GM12891 (cell line): Measurements from ENCODE around the gene GCNT2.

ENCODE experiments used
- POLR2A ChIP-seq: IDR thresholded peaks from 2 replicates; pipeline ENCODE4 v1.6.1; 2011; ENCODE audit warnings: low read depth, low read length, control low read depth
- SPI1 ChIP-seq: IDR thresholded peaks from 2 replicates; pipeline ENCODE4 v1.6.1; 2011; ENCODE audit warnings: low read depth, low read length, control low read depth
- TAF1 ChIP-seq: IDR thresholded peaks from 2 replicates; pipeline ENCODE4 v1.6.1; 2011; ENCODE audit warnings: low read depth, low read length, control low read depth

- TF ChIP-seq TAF1: no peak
- no peak for TF ChIP-seq SPI1
- no peak for TF ChIP-seq POLR2A
Observed at GRCh38 chr6:10626154-10626741, 105.1 kb downstream of the GCNT2 start.
